IMR-90 (cell line): ENCODE measurements around the gene RNASEH2B. TPM values are rescaled to one million over a fixed set of nuclear protein-coding genes. Genes with fewer than 3 reads are reported as not detected.
A peak's percentile ranks its signal among the peaks of the same experiment; 100 is the strongest.

ENCODE experiments used
- ATAC-seq: fragments of 200-7000 bp; cut with Tn5 transposase; 2 replicates; pipeline ENCODE4 v1.9.1; 2020; ENCODE audit warnings: low read depth, mild to moderate bottlenecking, moderate library complexity
- BruUV-seq: library from RNA; stranded (reverse); fragments of 400-500 nt; replicated peaks from 2 replicates; lab custom pipeline; 2021; lab: Mats Ljungman, UMichigan
- CTCF ChIA-PET: fragments of 300-600 bp; formaldehyde crosslinking; extraction: SDS; loops from one replicate; lab custom pipeline; 2021; ENCODE audit warnings: antibody characterized with exemption; lab: Yijun Ruan, JAX
- POLR2A ChIA-PET: fragments of 300-600 bp; sonication (Branson Sonifier 250); formaldehyde crosslinking; loops from one replicate; lab custom pipeline; 2022; ENCODE audit warnings: antibody characterized with exemption; ENCODE audit not compliant: unreplicated experiment; lab: Charles Lee
- DNase-seq: peaks from one replicate; pipeline ENCODE4 v3.0.0; 2013
- H2AFZ ChIP-seq: replicated peaks from 2 replicates; pipeline ENCODE3; 2013; ENCODE audit warnings: low read length, mild to moderate bottlenecking; ENCODE audit not compliant: poor library complexity
- H2AK5ac ChIP-seq: 2 replicates; pipeline ENCODE4 v1.6.1; 2013; ENCODE audit warnings: low read depth, low read length, inconsistent platforms
- H2AK9ac ChIP-seq: replicated peaks from 2 replicates; pipeline ENCODE3; 2013; ENCODE audit warnings: mild to moderate bottlenecking, low read depth, low read length, moderate library complexity; ENCODE audit not compliant: poor library complexity
- H2BK120ac ChIP-seq: 2 replicates; pipeline ENCODE4 v1.6.1; 2013; ENCODE audit warnings: low read depth, low read length, inconsistent platforms
- H2BK15ac ChIP-seq: 3 replicates; pipeline ENCODE4 v1.6.1; 2013; ENCODE audit warnings: low read depth, low read length, inconsistent platforms
- H2BK20ac ChIP-seq: 2 replicates; pipeline ENCODE4 v1.6.1; 2013; ENCODE audit warnings: low read depth, mild to moderate bottlenecking, inconsistent platforms, low read length, moderate library complexity
- H2BK5ac ChIP-seq: 2 replicates; pipeline ENCODE4 v1.6.1; 2013; ENCODE audit warnings: mild to moderate bottlenecking, low read depth, low read length, inconsistent platforms; ENCODE audit not compliant: poor library complexity, severe bottlenecking
- H3K14ac ChIP-seq: replicated peaks from 2 replicates; pipeline ENCODE4 v1.6.1; 2013; ENCODE audit warnings: low read depth, low read length, inconsistent platforms
- H3K18ac ChIP-seq: 2 replicates; pipeline ENCODE4 v1.6.1; 2013; ENCODE audit warnings: low read depth, low read length, control low read depth
- H3K23ac ChIP-seq: 2 replicates; pipeline ENCODE4 v1.6.1; 2013; ENCODE audit warnings: low read depth, low read length, inconsistent platforms
- H3K27ac ChIP-seq: 2 replicates; pipeline ENCODE4 v1.5.1; 2013; ENCODE audit warnings: mild to moderate bottlenecking, control low read depth, low read length; ENCODE audit not compliant: insufficient read depth
- H3K27me3 ChIP-seq: 2 replicates; pipeline ENCODE4 v1.6.1; 2013; ENCODE audit warnings: low read length; ENCODE audit not compliant: control insufficient read depth, insufficient read depth
- H3K36me3 ChIP-seq: 2 replicates; pipeline ENCODE4 v1.6.1; 2013; ENCODE audit warnings: low read length, mixed read lengths; ENCODE audit not compliant: control insufficient read depth, insufficient read depth
- H3K4ac ChIP-seq: 2 replicates; pipeline ENCODE4 v1.6.1; 2013; ENCODE audit warnings: low read depth, low read length, inconsistent platforms
- H3K4me1 ChIP-seq: 2 replicates; pipeline ENCODE4 v1.6.1; 2013; ENCODE audit warnings: low read length, mixed read lengths; ENCODE audit not compliant: control insufficient read depth, insufficient read depth
- H3K4me2 ChIP-seq: 2 replicates; pipeline ENCODE4 v1.6.1; 2013; ENCODE audit warnings: low read depth, mild to moderate bottlenecking, control low read depth, low read length, moderate library complexity
- H3K4me3 ChIP-seq: 2 replicates; pipeline ENCODE4 v1.5.1; 2013; ENCODE audit warnings: low read depth, mild to moderate bottlenecking, control low read depth, low read length, moderate library complexity; ENCODE audit not compliant: insufficient read depth
- H3K56ac ChIP-seq: 2 replicates; pipeline ENCODE4 v1.6.1; 2013; ENCODE audit warnings: low read length, inconsistent platforms; ENCODE audit not compliant: insufficient read depth; ENCODE audit errors: extremely low read depth
- H3K79me1 ChIP-seq, 2 experiments: 2 replicates each; pipeline ENCODE4 v1.6.1; 2013; ENCODE audit warnings: low read length in 2 of 2, inconsistent platforms in 1 of 2, low read depth in 1 of 2
- H3K9ac ChIP-seq: 2 replicates; pipeline ENCODE4 v1.6.1; 2013; ENCODE audit warnings: low read depth, low read length, control low read depth
- H3K9me1 ChIP-seq: 2 replicates; pipeline ENCODE4 v1.6.1; 2013; ENCODE audit warnings: low read length, inconsistent platforms; ENCODE audit not compliant: insufficient read depth
- H3K9me3 ChIP-seq: 2 replicates; pipeline ENCODE4 v1.6.1; 2013; ENCODE audit warnings: low read length; ENCODE audit not compliant: control insufficient read depth, insufficient read depth
- H4K20me1 ChIP-seq: 2 replicates; pipeline ENCODE4 v1.6.1; 2013; ENCODE audit warnings: low read length, inconsistent platforms; ENCODE audit not compliant: insufficient read depth
- H4K5ac ChIP-seq: 2 replicates; pipeline ENCODE4 v1.6.1; 2013; ENCODE audit warnings: mild to moderate bottlenecking, low read depth, low read length, control low read depth
- H4K8ac ChIP-seq, 2 experiments: 2 replicates each; pipeline ENCODE4 v1.6.1; 2013; ENCODE audit warnings: low read depth in 2 of 2, low read length in 2 of 2, control low read depth in 1 of 2, inconsistent platforms in 1 of 2
- H4K91ac ChIP-seq: 2 replicates; pipeline ENCODE4 v1.6.1; 2013; ENCODE audit warnings: low read depth, low read length, inconsistent platforms; ENCODE audit not compliant: insufficient read depth
- MAFK ChIP-seq: IDR thresholded peaks from 2 replicates; pipeline ENCODE4 v1.6.1; 2012; ENCODE audit warnings: low read depth, low read length, improper control_type of control experiment
- MAZ ChIP-seq: IDR thresholded peaks from 2 replicates; pipeline ENCODE4 v1.6.1; 2012; ENCODE audit warnings: low read depth, mild to moderate bottlenecking, low read length, improper control_type of control experiment, moderate library complexity, borderline replicate concordance
- MXI1 ChIP-seq: IDR thresholded peaks from 2 replicates; pipeline ENCODE4 v1.6.1; 2012; ENCODE audit warnings: low read depth, mild to moderate bottlenecking, low read length, moderate library complexity, borderline replicate concordance
- RCOR1 ChIP-seq: IDR thresholded peaks from 2 replicates; pipeline ENCODE4 v1.6.1; 2012; ENCODE audit warnings: mild to moderate bottlenecking, low read length, improper control_type of control experiment; ENCODE audit not compliant: insufficient replicate concordance
- RFX5 ChIP-seq: IDR thresholded peaks from 2 replicates; pipeline ENCODE4 v1.8.0; 2012; ENCODE audit warnings: low read depth, mild to moderate bottlenecking, low read length, moderate library complexity
- SMC3 ChIP-seq: fragments of 150-350 bp; IDR thresholded peaks from 2 replicates; pipeline ENCODE4 v1.6.1; 2016; ENCODE audit warnings: low read depth, mild to moderate bottlenecking, antibody characterized with exemption, low read length, moderate library complexity
- USF2 ChIP-seq: fragments of 150-350 bp; IDR thresholded peaks from 2 replicates; pipeline ENCODE4 v1.6.1; 2017; ENCODE audit warnings: mild to moderate bottlenecking, antibody characterized with exemption, low read length, low read depth
- WGBS, 2 experiments: methylation state at CpG; one replicate each; pipeline versions ENCODE4 v1.1.5 to v1.1.7; 2013; ENCODE audit warnings: missing lambda C conversion rate in 2 of 2; ENCODE audit not compliant: insufficient read length in 1 of 2; ENCODE audit errors: extremely low coverage in 2 of 2; 5-methylcytosine and 5-hydroxymethylcytosine counted together
- dilution Hi-C: fragments of 300-500 bp; cut with HindIII; formaldehyde crosslinking; loops from one replicate; pipeline ENCODE4 v1.14.3; 2018; ENCODE audit warnings: low sequenced_read_pairs; ENCODE audit not compliant: unreplicated experiment
- in situ Hi-C: fragments of 300-500 bp; cut with MboI; formaldehyde crosslinking; loops from 3 replicates; pipeline ENCODE4 v1.14.3; 2019; ENCODE audit warnings: low sequenced_read_pairs, inconsistent platforms, mixed read lengths
- intact Hi-C: fragments of 100-400 bp; cut with micrococcal nuclease; formaldehyde crosslinking; loops from 2 replicates; pipeline ENCODE4 v1.10.0; 2022
- polyA plus RNA-seq, 3 experiments: library from polyadenylated mRNA; depleted of rRNA; stranded (reverse); fragments of >200 nt; gene quantifications; 2 replicates each; pipeline ENCODE4 v1.2.3, GENCODE V29; 2012; ENCODE audit warnings: low replicate concordance in 1 of 3
- total RNA-seq: library from RNA; depleted of rRNA; stranded (reverse); fragments of >200 nt; gene quantifications from 2 replicates; pipeline ENCODE4 v1.2.3, GENCODE V29; 2012

RNASEH2B gene
- total and polyA plus RNA-seq, 2 of the 4 experiments (the other 2 are of a cell fraction): 11.2 to 14.2 TPM

GRCh38 chr13:50919277-50919676 is 9.7 kb downstream of the RNASEH2B start:
- dilution Hi-C loops (no loop called here), intact Hi-C loops (loop anchor here (10.0 kb wide), 3 partner anchors 794 to 1064 kb away; partner anchors contain the start of gene SPRYD7), in situ Hi-C loops (loop anchor here (25.0 kb wide), 3 partner anchors 832 to 1257 kb away; partner anchors contain the start of gene TRIM13)
- Histone ChIP-seq H3K9me3 (peaks cover 9% of the 10 kb centered on the region), H3K27ac (no peak overlapping the region), H3K9ac (no peak overlapping the region), H4K91ac (no peak overlapping the region), H4K8ac (no peak overlapping the region), H3K14ac (no peak overlapping the region), H3K18ac (no peak overlapping the region), H2BK120ac (no peak overlapping the region), H2AFZ (no peak overlapping the region), H3K9me1 (peaks cover 6% of the 10 kb centered on the region), H3K4ac (no peak overlapping the region), H3K36me3 (no peaks in the 10 kb centered on the region), H3K4me3 (no peak overlapping the region), H2BK20ac (no peak overlapping the region), H2AK9ac (no peak overlapping the region), H4K5ac (no peak overlapping the region), H3K4me1 (peaks cover 6% of the 10 kb centered on the region), H3K79me1 (peaks cover 24 to 25% of the 10 kb centered on the region in 2 experiments), H3K23ac (no peak overlapping the region), H3K4me2 (no peak overlapping the region), H2AK5ac (no peak overlapping the region), H2BK5ac (no peak overlapping the region), H3K27me3 (no peaks in the 10 kb centered on the region), H2BK15ac (no peak overlapping the region), H3K56ac (no peak overlapping the region), H4K20me1 (peaks cover 7% of the 10 kb centered on the region)
- no CpG with 5 or more reads among the region's 2 CpGs for WGBS, 2 experiments
- no TSS peak for BruUV-seq
- TF ChIP-seq MAZ (no peak), MXI1 (no peak), USF2 (no peak), RFX5 (no peak), RCOR1 (no peak), MAFK (no peak), SMC3 (no peak)
- ChIA-PET POLR2A (no interaction called here), CTCF (no interaction called here)
- peak; percentile 33 for DNase-seq
- peak; percentile 41 for ATAC-seq
